Psoas muscle (tissue), 8 donors: ENCODE measurements around the gene SDSL. TPM values are rescaled to one million over a fixed set of nuclear protein-coding genes. Genes with fewer than 3 reads are reported as not detected.
A peak's percentile ranks its signal among the peaks of the same experiment; 100 is the strongest.

Source experiments
- ATAC-seq, 4 donors: fragments of 200-7000 bp; cut with Tn5 transposase; one replicate each; pipeline ENCODE4 v1.9.1; 2020; ENCODE audit warnings: moderate library complexity in 3 of 4, mild to moderate bottlenecking in 2 of 4
- DNase-seq, 2 donors: peaks; one replicate each; pipeline ENCODE4 v3.0.0-alpha.2; 2020
- H3K27ac ChIP-seq: fragments of 200-600 bp; one replicate; pipeline ENCODE4 v1.8.0; 2022
- H3K27me3 ChIP-seq, 3 donors: fragments of 200-600 bp in 1 of 3; one replicate each; pipeline versions ENCODE4 v1.6.1 to v1.8.0; 2013 to 2022; ENCODE audit warnings: low read length in 2 of 3, mild to moderate bottlenecking in 2 of 3, moderate library complexity in 1 of 3; ENCODE audit not compliant: insufficient read depth in 3 of 3
- H3K36me3 ChIP-seq, 2 donors: fragments of 200-600 bp in 1 of 2; one replicate each; pipeline versions ENCODE4 v1.6.1 to v1.8.0; 2013 to 2022; ENCODE audit warnings: low read depth in 1 of 2, mild to moderate bottlenecking in 1 of 2, moderate library complexity in 1 of 2; ENCODE audit not compliant: insufficient read depth in 1 of 2
- H3K4me1 ChIP-seq: fragments of 200-600 bp; one replicate; pipeline ENCODE4 v1.8.0; 2022
- H3K4me3 ChIP-seq: fragments of 200-600 bp; one replicate; pipeline ENCODE4 v1.8.0; 2022; ENCODE audit warnings: mild to moderate bottlenecking
- H3K9me3 ChIP-seq: fragments of 200-600 bp; one replicate; pipeline ENCODE4 v1.8.0; 2022
- WGBS, 3 donors: extraction: QIAGEN DNeasy Blood & Tissue Kit; methylation state at CpG; one replicate each; pipeline versions ENCODE4 v1.1.6 to v1.1.7; 2013; 5-methylcytosine and 5-hydroxymethylcytosine counted together
- intact Hi-C, 2 donors: fragments of 100-400 bp; cut with DNase I; formaldehyde crosslinking; loops; one replicate each; pipeline versions ENCODE4 v1.11.0 to v1.14.2; 2022
- long read RNA-seq, 2 donors: library from polyadenylated mRNA; unstranded; transcript quantifications; one replicate each; pipeline ENCODE4 v2.0.0, GENCODE V29; 2021
- polyA plus RNA-seq, 3 donors: library from polyadenylated mRNA; stranded (reverse); fragments of 200-250 nt; gene quantifications; one replicate each; pipeline ENCODE4 v1.2.3, GENCODE V29; 2013
- total RNA-seq, 4 donors: library from RNA; stranded (reverse); fragmentation: NEBNext Ultra II Directional in 2 of 4; extraction: Animal tissue kit (Norgen Biotek cat#: 25700) in 2 of 4; gene quantifications; one replicate each; pipeline versions ENCODE4 v1.2.1 to v1.2.4, GENCODE V29; 2021 to 2023
- TF ChIP-seq, protein P1 (sequence below): fragments of 200-600 bp; IDR thresholded peaks from one replicate; pipeline ENCODE4 v1.8.0; 2022; ENCODE audit warnings: antibody characterized with exemption
- donor health status: healthy with polysubstance abuse.
- donor health status: DM: no; HTN: no; CAD: no; lungs with moderate emphysema.
- donor health status: Bipolar disorder and iron deficiency.
- donor health status: healthy.
- donor health status: DM: yes; HTN: yes; CAD: no.
- donor health status: DM: no; HTN: no; CAD: no.
- donor health status: DM: no; HTN: no; CAD: no.
- donor health status: DM: yes; HTN: yes; CAD: no.

Gene SDSL, protein sequence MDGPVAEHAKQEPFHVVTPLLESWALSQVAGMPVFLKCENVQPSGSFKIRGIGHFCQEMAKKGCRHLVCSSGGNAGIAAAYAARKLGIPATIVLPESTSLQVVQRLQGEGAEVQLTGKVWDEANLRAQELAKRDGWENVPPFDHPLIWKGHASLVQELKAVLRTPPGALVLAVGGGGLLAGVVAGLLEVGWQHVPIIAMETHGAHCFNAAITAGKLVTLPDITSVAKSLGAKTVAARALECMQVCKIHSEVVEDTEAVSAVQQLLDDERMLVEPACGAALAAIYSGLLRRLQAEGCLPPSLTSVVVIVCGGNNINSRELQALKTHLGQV
- total RNA-seq (1 to 10 TPM in 2 of 4 donors, under 1 TPM in 2; 0.89 to 6.0 (median 2.2) TPM), polyA plus RNA-seq (1 to 10 TPM in 1 of 3 donors, under 1 TPM in 2; 0.48 to 2.1 (median 0.53) TPM)
- long read RNA-seq, donor 1, partial matches to known transcripts, result 0 of 2 reads
- long read RNA-seq, donor 1, other reads (novel, unspliced or antisense), result 0 of 2 reads
- long read RNA-seq, donor 2, partial matches to known transcripts, result 0 of 1 reads
- long read RNA-seq, donor 2, other reads (novel, unspliced or antisense), result 0 of 1 reads

DNA sequence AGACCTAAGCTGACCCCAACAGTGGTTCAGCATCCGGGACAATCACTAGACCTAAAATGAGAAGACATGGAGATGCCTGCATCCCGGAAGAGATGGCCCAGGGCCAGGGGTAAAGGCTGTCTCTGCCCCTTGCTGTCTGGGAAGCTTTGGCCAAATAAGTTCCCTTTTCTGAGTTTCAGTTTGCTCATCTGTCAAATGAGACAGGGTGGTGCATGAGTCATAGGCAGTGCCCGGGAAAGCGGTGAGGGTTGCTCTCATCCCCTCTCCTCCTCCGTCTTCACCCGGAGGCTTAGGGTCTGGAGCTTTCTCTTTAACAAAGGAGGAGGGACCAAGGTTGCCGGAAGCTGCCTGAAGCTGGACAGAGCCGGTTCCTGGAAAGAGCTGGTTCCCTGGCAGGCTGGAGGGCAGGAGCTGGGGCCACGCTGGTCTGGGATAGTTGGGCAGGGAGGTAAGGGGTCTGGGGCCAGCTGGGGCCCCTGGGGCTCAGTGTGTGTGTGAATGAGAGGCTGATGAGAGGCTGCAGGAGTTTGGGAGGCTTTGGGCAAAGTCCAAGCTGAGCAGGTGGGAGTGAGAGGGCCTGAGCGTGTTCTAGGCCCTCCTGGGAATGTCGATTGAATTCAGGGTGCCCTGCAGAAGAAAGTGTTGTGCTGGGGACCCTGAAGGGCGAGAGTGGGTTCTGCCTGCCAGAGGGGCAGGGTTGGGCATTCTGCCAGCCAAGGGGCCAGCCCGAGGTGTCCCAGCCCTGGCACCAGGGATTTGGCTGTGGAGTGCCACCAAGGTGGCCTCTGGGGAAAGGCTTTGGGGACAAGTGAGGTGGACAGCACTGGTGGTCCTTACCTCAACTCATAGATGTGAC is at the start of gene SDSL:
TSS of gene SDSL (plus strand) at position 351 of the 856 bp plus-strand sequence. CDS start 5,603 bp downstream, outside the sequence.
- Histone ChIP-seq H3K4me3 (peak within 1 kb of the TSS; percentile 59), H3K4me1 (no peaks in the 10 kb centered on the region), H3K27ac (no peak within 1 kb of the TSS), H3K9me3 (no peaks in the 10 kb centered on the region), H3K36me3 (no peaks in the 10 kb centered on the region), H3K27me3 (no peaks in the 10 kb centered on the region)
- intact Hi-C loops, result no loop called here
- DNase-seq (peak; percentile 60 to 64), ATAC-seq (peak; percentile 54 to 76 (median 72))
- 14 to 17% (median 14%) methylated on average over 13 of the region's 13 CpGs for WGBS, 3 donors
- TF ChIP-seq, protein P1, sequence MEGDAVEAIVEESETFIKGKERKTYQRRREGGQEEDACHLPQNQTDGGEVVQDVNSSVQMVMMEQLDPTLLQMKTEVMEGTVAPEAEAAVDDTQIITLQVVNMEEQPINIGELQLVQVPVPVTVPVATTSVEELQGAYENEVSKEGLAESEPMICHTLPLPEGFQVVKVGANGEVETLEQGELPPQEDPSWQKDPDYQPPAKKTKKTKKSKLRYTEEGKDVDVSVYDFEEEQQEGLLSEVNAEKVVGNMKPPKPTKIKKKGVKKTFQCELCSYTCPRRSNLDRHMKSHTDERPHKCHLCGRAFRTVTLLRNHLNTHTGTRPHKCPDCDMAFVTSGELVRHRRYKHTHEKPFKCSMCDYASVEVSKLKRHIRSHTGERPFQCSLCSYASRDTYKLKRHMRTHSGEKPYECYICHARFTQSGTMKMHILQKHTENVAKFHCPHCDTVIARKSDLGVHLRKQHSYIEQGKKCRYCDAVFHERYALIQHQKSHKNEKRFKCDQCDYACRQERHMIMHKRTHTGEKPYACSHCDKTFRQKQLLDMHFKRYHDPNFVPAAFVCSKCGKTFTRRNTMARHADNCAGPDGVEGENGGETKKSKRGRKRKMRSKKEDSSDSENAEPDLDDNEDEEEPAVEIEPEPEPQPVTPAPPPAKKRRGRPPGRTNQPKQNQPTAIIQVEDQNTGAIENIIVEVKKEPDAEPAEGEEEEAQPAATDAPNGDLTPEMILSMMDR, result no peak

DNA sequence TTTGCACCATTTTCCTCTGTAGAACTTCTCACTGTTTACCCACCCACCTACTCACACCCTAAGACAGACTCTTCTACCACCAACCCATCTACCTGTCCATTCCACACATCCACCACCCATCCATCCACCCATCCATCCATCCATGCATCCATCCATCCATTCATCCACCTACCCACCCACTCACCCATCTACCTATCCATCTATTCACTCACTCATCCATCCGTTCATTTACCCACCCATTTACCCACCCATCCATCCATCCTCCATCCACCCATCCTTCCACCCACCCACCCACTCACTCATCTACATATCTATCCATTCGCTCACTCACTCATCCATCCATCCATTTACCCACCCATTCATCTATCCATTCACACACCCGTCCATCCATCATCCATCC is 48.7 kb upstream of the SDSL start:
- H3K36me3 ChIP-seq, result peaks cover 0 to 84% of the 10 kb centered on the region in 2 donors
- 98 to 100% (median 98%) methylated on average over 3 of the region's 3 CpGs for whole genome bisulfite sequencing, 3 donors

DNA sequence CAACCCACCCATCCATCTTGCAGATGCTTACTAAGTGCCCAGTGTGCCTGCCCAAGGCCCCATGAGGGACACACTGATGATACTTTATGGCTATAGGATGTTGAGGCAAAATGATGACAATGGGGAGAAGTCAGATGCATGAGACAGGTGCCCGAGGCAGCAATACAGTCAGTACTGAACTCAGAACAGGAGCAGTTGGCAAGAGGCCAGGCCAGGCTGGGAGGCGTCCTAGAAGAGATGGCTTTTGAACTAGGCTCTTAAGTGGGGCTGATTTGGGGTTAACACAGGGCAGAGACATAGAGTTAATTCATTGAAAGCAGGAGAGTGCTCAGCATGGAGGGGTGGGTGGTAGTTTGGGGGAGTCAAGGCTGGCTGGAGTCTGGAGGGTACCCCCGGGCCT is 48.2 kb upstream of the SDSL start:
- TF ChIP-seq, protein P1, result no peak
- 78 to 88% (median 82%) methylated on average over 3 of the region's 3 CpGs for WGBS, 3 donors
- peaks cover 0 to 84% of the 10 kb centered on the region in 2 donors for H3K36me3 ChIP-seq

More for the DNA sequence above, 48.7 kb upstream of the SDSL start:
- DNase-seq (no peak), ATAC-seq (no peak)
- H3K27me3 ChIP-seq, result no peaks in the 10 kb centered on the region
- no peak overlapping the region for H3K27ac ChIP-seq
- no peak overlapping the region for H3K4me3 ChIP-seq
- no peaks in the 10 kb centered on the region for H3K9me3 ChIP-seq
- TF ChIP-seq, protein P1, result no peak
- intact Hi-C loops, result no loop called here
- H3K4me1 ChIP-seq, result no peaks in the 10 kb centered on the region

DNA sequence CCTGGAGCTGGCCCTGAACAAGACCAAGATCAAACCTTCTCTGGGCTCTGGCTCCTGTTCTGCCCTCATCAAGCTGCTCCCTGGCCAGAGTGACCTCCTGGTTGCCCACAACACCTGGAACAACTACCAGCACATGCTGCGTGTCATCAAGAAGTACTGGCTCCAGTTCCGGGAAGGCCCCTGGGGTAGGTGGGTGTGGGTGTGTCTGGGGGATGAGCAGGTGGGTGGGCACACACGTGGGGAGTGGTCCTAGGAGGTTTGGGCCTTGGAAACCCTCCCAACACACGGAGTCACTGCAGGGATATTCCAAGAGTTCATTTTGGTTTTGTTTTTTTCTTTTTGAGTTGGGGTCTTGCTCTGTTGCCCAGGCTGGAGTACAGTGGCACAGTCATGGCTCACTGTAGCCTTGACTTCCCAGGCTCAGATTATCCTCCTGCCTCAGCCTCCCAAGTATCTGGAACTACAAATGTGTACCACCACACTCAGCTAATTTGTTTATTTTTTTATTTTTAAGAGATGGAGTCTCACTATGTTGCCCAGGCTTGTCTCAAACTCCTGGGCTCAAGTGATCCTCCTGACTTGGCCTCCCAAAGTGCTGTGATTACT is 47.3 kb upstream of the SDSL start:
- no peaks in the 10 kb centered on the region for H3K9me3 ChIP-seq
- no peak overlapping the region for H3K4me3 ChIP-seq
- intact Hi-C loops, result no loop called here
- H3K4me1 ChIP-seq, result no peaks in the 10 kb centered on the region
- 78 to 87% (median 86%) methylated on average over 4 of the region's 4 CpGs for WGBS, 3 donors
- ATAC-seq (no peak), DNase-seq (no peak)
- TF ChIP-seq, protein P1, result no peak
- no peaks in the 10 kb centered on the region for H3K27me3 ChIP-seq
- no peak overlapping the region for H3K27ac ChIP-seq
- peaks cover 0 to 89% of the 10 kb centered on the region in 2 donors for H3K36me3 ChIP-seq

More for the DNA sequence above, 48.2 kb upstream of the SDSL start:
- DNase-seq (no peak), ATAC-seq (no peak)
- no peaks in the 10 kb centered on the region for H3K9me3 ChIP-seq
- H3K27me3 ChIP-seq, result no peaks in the 10 kb centered on the region
- intact Hi-C loops, result no loop called here
- no peaks in the 10 kb centered on the region for H3K4me1 ChIP-seq
- no peak overlapping the region for H3K4me3 ChIP-seq
- no peak overlapping the region for H3K27ac ChIP-seq
